HG03469 (cell line): ENCODE results near the gene SDHB.

Source experiments
- ATAC-seq: cut with Tn5 transposase; IDR thresholded peaks from one replicate; pipeline ENCODE4 v1.9.1; 2021; ENCODE audit warnings: mild to moderate bottlenecking, moderate library complexity, moderate number of reproducible peaks; ENCODE audit not compliant: unreplicated experiment

Gene SDHB

DNA sequence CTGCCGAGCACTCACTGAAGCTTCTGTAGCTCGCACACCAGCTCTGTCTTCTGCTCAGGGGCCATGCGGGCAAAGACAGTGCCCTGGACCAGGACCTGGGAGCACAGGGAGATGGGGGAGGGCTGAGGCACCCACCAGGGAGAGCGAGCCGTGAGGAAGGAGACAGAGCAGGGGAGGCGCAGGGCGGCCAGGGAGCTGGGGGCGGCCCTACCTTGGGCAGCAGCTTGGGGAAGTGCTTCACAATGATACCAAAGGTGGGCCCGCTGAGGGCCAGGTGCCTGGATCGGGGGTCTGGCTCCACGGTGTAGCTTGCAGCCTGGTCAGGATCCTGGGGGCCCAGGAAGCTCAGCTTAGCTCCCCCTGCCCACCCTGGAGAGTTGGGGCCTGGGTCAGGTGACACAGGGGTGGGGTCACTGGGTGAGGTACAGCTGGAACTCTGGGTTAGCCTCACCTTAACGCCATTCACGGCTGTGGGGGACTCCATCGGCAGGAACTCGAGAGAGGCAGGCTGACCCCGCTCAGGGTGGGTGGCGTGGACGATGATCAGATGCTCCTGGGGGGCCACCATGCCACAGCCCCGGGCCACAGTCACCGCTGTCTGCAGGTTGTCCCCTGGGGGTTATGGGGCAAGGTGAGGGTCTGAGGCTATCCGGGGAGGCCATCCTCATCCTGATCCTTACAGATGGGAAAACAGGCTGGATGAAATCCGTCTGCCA is 64.0 kb downstream of the SDHB start:
- ATAC-seq = no peak

- no peak for ATAC-seq
These were observed 65.6 kb downstream of the SDHB start for GRCh38 chr1:16988210-16988609.

GRCh38 chr1:16986962-16987361 is 66.9 kb downstream of the SDHB start:
- no peak for ATAC-seq

GRCh38 chr1:16986560-16986959 is 67.3 kb downstream of the SDHB start:
- no peak for ATAC-seq

GRCh38 chr1:16986113-16986512 is 67.7 kb downstream of the SDHB start:
- ATAC-seq = no peak

- no peak for ATAC-seq
These were observed 69.1 kb downstream of the SDHB start for GRCh38 chr1:16984717-16985116.

DNA sequence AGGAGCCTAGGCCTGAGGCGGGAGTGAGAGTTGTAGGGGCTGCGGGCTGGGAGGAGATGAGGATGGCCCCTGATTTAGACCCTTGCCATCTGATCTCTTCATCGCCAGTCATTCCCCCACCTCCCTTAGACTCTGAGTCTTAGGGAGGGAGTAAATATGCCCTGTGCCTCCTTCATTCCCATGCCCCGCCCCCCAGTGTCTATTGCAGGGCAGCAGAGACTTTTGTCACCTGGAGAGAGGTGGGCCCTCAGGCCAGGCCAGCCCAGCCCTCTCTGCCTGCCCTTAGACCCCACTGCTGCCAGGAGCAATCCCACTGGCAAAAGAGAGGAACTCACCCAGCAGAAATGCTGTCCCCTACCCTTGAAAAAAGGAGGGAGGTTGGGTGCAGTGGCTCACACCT is 70.2 kb downstream of the SDHB start:
- ATAC-seq = no peak

DNA sequence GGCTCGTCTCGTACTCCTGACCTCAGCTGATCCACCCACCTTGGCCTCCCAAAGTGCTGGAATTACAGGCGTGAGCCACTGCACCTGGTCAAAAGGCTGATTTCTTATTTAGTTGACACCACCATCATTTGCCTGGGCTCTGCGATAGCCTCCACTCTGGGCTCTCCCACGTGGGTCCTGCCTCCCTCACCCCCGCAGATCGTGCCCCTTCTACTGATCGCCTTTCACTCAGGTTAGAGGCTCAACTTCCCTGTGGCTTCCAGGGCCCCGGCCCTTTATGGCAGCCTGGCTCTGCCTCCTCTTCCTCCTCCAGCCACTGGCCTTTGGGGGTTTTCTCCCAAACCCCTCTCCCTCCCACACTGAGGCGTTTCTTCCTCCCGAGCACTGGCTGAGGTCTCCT is 70.9 kb downstream of the SDHB start:
- no peak for ATAC-seq

- ATAC-seq = no peak
These were observed 72.5 kb downstream of the SDHB start for GRCh38 chr1:16981269-16981849.

- ATAC-seq = no peak
These were observed 73.2 kb downstream of the SDHB start, which contains the start of gene MFAP2 for GRCh38 chr1:16980473-16981268. Gene MFAP2, minus strand, starts transcription at chr1:16980620. Its CDS starts 2,347 bp downstream, at chr1:16978273.

DNA sequence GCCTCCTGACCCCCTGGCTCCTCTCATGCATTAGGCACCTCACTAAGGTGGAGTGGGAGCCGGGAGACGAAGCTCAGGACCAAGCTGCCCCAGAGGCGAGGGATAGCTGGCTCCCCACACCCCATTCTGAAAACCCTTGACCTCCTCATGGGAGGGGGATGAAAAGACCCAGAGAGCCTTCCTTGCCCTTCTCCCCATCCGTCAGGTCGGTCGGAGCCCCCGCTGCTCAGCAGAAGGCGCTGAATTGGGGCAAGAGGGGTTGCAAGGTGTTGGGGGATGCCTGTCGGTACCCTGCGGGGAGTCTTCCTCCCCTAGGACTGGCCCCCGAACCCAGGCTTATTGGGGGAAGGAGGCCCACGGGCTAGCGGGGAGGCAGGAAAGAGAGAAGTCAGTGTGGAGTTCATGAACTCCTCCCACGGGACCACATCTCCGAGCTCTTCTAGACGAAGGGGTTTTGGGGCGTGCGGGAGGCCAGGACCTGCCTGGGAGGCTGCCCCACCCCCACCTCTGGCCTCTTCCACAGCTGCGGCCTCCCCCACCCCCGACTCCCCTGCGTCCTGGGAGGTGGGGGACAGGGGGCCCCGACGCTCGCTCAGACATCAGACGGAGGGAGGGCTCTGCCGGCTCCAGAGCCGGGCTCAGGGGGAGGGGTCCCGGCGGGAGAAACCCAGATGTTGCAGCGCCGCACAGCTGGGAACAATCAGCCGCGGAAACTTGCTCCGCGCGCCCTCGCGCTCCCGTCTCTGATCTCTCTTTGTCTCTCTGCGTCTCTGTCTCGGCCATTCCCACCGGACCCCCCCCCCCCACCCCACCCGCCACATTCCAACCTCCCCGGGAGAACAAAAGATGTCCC is 74.1 kb downstream of the SDHB start:
- no peak for ATAC-seq

DNA sequence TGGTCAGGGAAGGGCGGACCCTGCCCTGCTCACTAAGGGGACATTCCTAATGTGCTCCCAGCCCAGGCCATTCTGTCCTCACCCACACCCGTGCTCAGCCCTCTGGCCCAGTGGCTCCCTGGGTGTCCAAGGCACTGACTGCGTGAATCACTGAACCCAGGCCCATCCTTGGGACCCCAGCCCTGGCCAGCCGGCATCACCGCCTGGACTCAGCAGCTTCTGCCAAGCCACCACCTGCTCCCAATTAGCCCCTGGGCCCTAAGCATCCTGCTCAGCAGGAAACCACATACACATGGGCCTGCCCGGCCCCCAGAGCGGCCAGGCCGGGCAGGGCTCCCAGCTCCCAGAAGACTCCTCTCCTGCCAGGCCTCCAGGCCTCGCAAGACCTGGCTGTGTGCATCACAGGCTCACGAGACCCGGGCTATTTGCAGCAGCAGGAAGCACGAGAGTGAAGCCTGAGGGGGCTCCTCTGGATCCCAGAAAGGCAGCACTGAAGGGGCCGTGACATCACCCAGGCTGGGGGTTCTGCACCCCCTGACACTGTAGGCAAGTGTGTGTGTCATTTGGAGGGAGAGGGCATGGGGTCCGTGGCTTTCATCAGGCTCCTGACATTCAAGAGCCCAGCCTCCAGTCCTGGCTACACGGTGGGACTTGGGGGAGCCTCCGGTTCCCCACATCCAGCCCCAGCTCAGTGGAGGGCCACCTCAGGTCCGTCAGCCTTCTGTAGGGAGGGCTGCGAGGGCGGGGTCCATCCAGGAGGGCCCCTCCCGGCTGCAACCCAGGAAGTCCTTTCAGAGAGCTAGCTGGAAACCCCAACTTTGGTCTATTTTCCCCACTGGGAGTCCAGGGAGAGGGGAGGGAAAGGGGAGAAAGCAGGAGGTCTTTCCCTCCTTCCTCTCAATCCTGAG is 75.0 kb downstream of the SDHB start:
- no peak for ATAC-seq

DNA sequence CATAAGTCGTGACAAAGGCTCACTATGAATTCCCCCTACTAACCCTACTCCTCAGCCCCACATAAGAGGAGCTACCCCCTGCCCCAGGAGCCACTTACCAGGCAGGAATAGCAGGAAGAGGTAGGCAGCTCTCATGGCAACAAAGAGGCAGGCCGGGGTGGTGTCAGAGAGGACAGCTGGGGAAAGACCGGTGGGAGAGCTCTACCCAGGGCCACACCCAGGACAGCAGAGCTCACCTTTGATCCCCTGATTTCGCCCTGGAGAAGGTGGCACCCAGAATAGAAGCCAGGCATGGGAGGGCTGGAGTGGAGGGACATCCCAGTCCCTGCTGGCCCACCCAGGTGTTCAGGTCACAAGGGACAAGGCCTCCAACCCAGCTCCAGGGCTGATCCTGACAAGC is 75.7 kb downstream of the SDHB start:
- no peak for ATAC-seq

DNA sequence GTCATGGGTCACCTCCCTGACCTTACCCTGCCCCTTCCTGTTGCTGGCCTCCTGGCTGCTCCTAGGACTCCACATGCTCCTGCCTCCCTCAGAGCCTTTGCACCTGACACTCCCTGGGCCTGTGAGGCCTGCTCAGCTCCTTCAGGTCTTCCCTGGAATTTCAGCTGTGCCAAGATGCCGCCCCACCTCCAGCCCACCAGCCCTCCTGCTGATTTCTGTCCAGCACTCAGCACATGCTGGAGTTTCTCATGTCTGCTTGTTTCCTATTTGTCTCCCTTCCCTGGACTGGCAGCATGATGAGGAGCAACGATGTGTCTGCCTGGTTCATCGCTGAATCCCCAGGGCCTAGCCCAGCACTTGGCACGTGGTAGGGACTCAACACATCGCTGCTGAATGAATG is 76.5 kb downstream of the SDHB start:
- ATAC-seq = no peak

DNA sequence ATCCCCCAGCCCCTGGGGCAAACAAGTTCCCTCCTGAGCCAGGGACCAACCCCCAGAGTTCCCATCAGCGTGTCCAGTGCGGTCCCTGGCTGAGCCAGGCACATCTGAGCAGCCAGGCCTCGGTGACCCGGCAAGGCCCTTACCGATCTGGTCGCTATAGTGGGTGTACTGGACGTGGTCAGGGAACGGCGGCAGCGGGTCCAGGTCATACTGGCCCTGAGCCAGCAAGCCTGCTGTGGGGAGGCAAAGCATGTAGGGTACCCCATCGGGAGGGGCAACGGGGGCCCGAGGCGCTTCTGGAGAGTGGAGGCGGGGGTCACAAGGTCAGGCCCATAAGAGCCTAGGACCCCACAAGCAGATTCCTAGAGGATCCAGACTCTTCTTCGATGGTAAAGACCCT is 76.9 kb downstream of the SDHB start:
- ATAC-seq = no peak

- no peak for ATAC-seq
These were observed 78.0 kb downstream of the SDHB start for GRCh38 chr1:16975838-16976237.

DNA sequence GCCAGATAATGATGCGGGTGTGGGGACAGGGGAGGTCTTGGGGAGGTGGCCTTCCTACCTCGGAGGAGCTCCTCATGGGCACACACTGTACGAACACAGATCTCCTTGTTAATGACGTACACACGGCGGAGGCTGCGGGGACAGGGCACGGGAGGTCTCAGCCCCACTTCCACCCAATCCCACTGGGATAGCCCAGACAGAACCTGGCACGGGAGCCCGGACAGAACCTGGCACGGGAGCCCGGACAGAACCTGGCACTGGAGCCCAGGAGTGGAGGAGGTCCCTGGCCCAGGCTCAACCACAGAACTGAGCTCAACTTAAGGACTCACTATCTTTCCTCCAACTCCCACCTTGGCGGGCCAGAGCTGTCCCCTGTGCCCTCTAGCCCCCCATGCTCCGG is 78.6 kb downstream of the SDHB start:
- ATAC-seq = no peak

GRCh38 chr1:16973215-16973614 is 80.6 kb downstream of the SDHB start:
- no peak for ATAC-seq

GRCh38 chr1:16972189-16972895 is 81.5 kb downstream of the SDHB start:
- no peak for ATAC-seq
